ENCODE data around the gene MGA. TPM values are rescaled to one million over a fixed set of nuclear protein-coding genes. Genes with fewer than 3 reads are reported as not detected.

The MGA gene
- total RNA-seq, 6 donors from 2014 or later, result 22.8 to 54.5 (median 33.4) TPM

- no peak overlapping the region for H3K4me3 ChIP-seq
- no peaks in the 10 kb centered on the region for H3K36me3 ChIP-seq
- no peak for ATAC-seq (ENCODE audit: low FRiP score in 2 of 2)
- H3K9me3 ChIP-seq, result peaks cover 0 to 5% (median 0%) of the 10 kb centered on the region in 4 donors
- no peak for DNase-seq
- peaks cover 5 to 17% (median 8%) of the 10 kb centered on the region in 4 donors for H3K4me1 ChIP-seq
- no peaks in the 10 kb centered on the region for H3K27me3 ChIP-seq
- H3K27ac ChIP-seq, result no peak overlapping the region
- TF ChIP-seq POLR2AphosphoS5 (IDR thresholded peaks at IDR 0.05) (no peak), EP300 (IDR thresholded peaks at IDR 0.05) (no peak), POLR2A (IDR thresholded peaks at IDR 0.05) (no peak)
- TF ChIP-seq, protein P1, sequence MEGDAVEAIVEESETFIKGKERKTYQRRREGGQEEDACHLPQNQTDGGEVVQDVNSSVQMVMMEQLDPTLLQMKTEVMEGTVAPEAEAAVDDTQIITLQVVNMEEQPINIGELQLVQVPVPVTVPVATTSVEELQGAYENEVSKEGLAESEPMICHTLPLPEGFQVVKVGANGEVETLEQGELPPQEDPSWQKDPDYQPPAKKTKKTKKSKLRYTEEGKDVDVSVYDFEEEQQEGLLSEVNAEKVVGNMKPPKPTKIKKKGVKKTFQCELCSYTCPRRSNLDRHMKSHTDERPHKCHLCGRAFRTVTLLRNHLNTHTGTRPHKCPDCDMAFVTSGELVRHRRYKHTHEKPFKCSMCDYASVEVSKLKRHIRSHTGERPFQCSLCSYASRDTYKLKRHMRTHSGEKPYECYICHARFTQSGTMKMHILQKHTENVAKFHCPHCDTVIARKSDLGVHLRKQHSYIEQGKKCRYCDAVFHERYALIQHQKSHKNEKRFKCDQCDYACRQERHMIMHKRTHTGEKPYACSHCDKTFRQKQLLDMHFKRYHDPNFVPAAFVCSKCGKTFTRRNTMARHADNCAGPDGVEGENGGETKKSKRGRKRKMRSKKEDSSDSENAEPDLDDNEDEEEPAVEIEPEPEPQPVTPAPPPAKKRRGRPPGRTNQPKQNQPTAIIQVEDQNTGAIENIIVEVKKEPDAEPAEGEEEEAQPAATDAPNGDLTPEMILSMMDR (IDR thresholded peaks at IDR 0.05), result no peak
- WGBS, 2 donors, result 96 to 97% methylated on average over 4 of the region's 4 CpGs
Measured at GRCh38 chr15:41655716-41656115, 4.5 kb upstream of the MGA start.

GRCh38 chr15:41656188-41656587 lies 4.0 kb upstream of the MGA start:
- TF ChIP-seq, protein P1 (IDR thresholded peaks at IDR 0.05), result no peak
- TF ChIP-seq POLR2AphosphoS5 (IDR thresholded peaks at IDR 0.05) (no peak), EP300 (IDR thresholded peaks at IDR 0.05) (no peak), POLR2A (IDR thresholded peaks at IDR 0.05) (no peak)
- WGBS, 2 donors, result 78 to 87% methylated on average over 2 of the region's 2 CpGs
- peaks cover 10 to 22% (median 12%) of the 10 kb centered on the region in 4 donors for H3K4me1 ChIP-seq
- H3K4me3 ChIP-seq, result no peak overlapping the region
- H3K9me3 ChIP-seq, result peaks cover 0 to 5% (median under 1%) of the 10 kb centered on the region in 4 donors
- no peaks in the 10 kb centered on the region for H3K27me3 ChIP-seq
- no peak overlapping the region for H3K27ac ChIP-seq
- ATAC-seq (ENCODE audit: low FRiP score in 2 of 2) (no peak), DNase-seq (no peak)
- H3K36me3 ChIP-seq, result no peaks in the 10 kb centered on the region

DNA sequence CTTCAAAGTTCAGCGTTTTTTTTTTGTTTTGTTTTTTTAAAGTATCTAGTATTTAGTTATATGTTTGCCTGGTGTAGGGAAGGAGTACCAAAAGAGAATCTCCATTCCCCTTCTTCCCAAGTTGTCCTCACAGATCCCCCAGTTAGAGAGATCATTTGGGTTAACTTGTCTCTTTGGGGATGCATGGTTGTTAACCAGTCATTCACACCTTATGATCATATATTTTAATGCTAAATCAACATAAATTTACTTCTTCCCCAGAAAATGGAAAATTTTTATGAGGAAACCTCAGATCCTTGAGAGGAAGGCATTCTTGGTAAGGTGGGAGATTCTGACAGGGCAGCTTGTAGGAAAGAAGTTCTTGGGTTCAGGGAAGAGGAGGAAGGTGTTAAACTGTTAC lies 1.5 kb upstream of the MGA start:
- no peak overlapping the region for H3K4me3 ChIP-seq
- WGBS, 2 donors, result 53 to 61% methylated on average over 1 of the region's 1 CpG

DNA sequence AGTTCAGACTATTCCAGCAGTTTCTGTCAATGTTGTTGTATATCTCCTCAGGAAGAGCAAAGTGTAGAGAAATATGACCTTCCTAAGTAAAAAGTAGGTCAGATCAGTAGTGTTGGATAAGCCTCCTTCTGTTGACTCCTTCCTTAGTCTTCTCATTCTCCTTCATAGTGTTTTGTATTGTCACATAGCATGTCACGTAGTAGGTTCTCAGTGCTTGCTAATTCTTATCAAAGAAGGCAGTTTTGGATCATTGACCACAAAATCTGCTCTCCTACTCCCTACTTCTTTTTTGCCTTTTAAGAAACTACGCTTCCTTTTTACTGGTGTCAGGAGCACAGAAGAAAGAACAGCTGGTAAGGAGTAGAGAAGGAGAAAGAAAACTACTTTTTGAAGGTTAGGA lies 1.0 kb upstream of the MGA start:
- no peaks in the 10 kb centered on the region for H3K36me3 ChIP-seq
- peaks cover 14 to 41% (median 23%) of the 10 kb centered on the region in 4 donors for H3K4me1 ChIP-seq
- H3K4me3 ChIP-seq, result no peak overlapping the region
- H3K9me3 ChIP-seq, result peaks cover 0 to 5% (median 0%) of the 10 kb centered on the region in 4 donors
- 88 to 91% methylated on average over 2 of the region's 2 CpGs for WGBS, 2 donors
- no peak for ATAC-seq (ENCODE audit: low FRiP score in 2 of 2)
- DNase-seq, result no peak
- TF ChIP-seq, protein P1 (IDR thresholded peaks at IDR 0.05), result no peak
- TF ChIP-seq POLR2A (IDR thresholded peaks at IDR 0.05) (no peak), EP300 (IDR thresholded peaks at IDR 0.05) (no peak), POLR2AphosphoS5 (IDR thresholded peaks at IDR 0.05) (no peak)
- H3K27ac ChIP-seq, result no peak overlapping the region
- H3K27me3 ChIP-seq, result no peaks in the 10 kb centered on the region

More for the DNA sequence above, 1.5 kb upstream of the MGA start:
- no peak for TF ChIP-seq POLR2AphosphoS5 (IDR thresholded peaks at IDR 0.05)
- no peak for TF ChIP-seq POLR2A (IDR thresholded peaks at IDR 0.05)
- TF ChIP-seq, protein P1 (IDR thresholded peaks at IDR 0.05), result no peak
- TF ChIP-seq EP300 (IDR thresholded peaks at IDR 0.05), result no peak
- DNase-seq, result no peak
- Histone ChIP-seq H3K9me3 (peaks cover 0 to 5% (median 0%) of the 10 kb centered on the region in 4 donors), H3K36me3 (no peaks in the 10 kb centered on the region), H3K4me1 (peaks cover 14 to 43% (median 23%) of the 10 kb centered on the region in 4 donors), H3K27ac (no peak overlapping the region), H3K27me3 (no peaks in the 10 kb centered on the region)
- ATAC-seq (ENCODE audit: low FRiP score in 2 of 2), result no peak

DNA sequence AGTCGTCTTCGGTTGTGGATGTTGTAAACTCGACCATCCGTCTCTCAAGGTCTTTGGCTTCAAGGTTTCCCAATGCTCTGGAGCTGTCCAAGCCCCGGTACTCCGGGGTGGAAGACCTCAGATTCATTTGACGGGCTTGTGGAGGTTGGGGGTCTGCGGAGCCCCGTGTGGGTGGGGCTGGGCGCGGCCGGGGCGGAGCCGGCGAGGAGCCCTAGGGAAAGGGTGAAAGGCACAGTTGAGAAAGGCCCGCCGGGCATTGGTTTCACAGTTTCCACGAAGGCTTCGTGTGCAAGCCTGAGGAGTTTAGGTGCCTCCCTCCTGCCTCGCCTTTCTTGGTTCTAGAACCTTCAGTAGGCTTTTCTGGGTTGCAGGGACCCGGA lies 360 bp upstream of the MGA start:
- peaks cover 0 to 5% (median 0%) of the 10 kb centered on the region in 4 donors for H3K9me3 ChIP-seq
- 17 to 19% methylated on average over 4 to 21 of the region's 21 CpGs for WGBS, 2 donors
- no peaks in the 10 kb centered on the region for H3K27me3 ChIP-seq
- H3K27ac ChIP-seq, result peak overlapping the region; percentile 84 to 91 (median 88)
- H3K4me3 ChIP-seq, result peak overlapping the region; percentile 29 to 62 (median 54)
- ATAC-seq (ENCODE audit: low FRiP score in 2 of 2), result peak in 1 of 2 donors; percentile 3
- H3K4me1 ChIP-seq, result peaks cover 14 to 41% (median 23%) of the 10 kb centered on the region in 4 donors
- TF ChIP-seq POLR2A (IDR thresholded peaks at IDR 0.05), result no peak
- TF ChIP-seq EP300 (IDR thresholded peaks at IDR 0.05), result no peak
- TF ChIP-seq, protein P1 (IDR thresholded peaks at IDR 0.05), result no peak
- TF ChIP-seq POLR2AphosphoS5 (IDR thresholded peaks at IDR 0.05), result no peak
- DNase-seq, result peak; percentile 22 to 87
- no peaks in the 10 kb centered on the region for H3K36me3 ChIP-seq

All from upper lobe of left lung (tissue), 6 donors.